DMS153 treated with DMSO at 0.1 percent for 48 hours (cell line): ENCODE data around the gene DAZL.

Source experiments
- DNase-seq: peaks from one replicate; lab custom pipeline; 2025; ENCODE audit not compliant: unreplicated experiment; lab: John Stamatoyannopoulos, UW

DAZL gene

DNA sequence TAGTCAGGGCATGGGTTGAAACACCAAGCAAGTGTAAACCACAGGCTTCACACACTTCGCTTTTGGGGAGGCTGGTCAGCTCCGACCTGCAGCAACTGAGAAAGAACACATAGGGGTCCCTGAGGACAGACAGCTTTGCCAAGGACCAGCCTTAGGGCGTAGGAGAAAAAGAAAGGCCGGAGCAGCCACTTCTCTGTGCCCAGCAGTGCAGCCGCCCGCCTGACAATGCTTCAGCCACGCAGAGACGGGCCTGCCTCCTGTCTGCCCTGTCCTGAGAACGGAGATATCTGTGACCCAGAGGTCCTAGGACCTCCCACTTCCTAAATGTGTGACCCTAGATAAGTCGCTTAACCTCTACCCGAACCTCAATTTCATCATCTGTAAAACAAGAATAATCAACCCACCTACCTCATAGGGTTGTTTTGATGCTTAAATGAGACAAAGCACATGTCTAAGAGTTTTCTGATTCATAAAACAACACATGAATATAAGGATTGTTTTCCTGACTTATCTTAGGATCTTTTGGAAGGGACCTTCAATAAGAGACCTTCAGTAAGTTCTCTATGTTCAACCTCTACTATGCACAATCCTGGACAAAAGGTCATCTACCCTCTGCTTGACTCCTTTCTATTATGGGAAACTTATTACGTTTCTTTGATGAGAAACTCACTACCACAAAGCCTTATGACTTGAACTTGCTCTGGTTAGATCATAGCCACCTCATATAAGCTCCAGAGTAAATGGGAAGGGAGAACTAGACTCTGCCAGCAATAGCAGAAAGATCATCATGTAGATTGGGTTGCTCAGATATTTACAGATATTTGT, 58.8 kb downstream of the DAZL start:
- no peak for DNase-seq

GRCh38 chr3:16545413-16546185, 59.6 kb downstream of the DAZL start:
- no peak for DNase-seq

DNA sequence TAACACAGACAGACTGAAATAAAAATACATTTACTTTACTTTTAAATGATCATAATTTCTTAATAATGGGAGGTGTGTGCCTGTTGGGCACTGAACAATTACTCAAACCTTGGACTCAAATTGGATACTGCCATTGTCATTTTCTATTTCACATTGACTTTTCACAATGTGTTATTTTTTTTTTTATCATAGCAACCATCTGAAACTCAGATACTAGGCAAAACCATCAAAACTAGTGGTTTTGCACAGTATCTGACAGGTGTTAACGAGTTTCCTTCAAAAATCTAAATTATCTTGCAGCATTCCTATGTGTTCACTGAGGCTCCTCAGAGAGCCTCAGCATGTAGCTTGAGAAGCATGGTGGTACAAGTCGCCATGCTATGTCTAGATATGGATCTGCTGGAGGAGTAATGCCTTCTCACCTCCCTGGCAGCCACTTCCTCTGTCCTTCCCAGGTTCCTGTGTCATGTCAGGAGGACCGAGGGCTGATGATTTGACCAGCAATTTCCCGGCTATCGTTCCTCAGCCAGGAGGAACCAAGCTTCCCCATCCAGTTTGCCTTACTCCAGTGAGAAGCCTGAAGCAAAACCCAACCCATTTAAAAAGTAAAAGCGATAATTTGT, 61.9 kb downstream of the DAZL start:
- no peak for DNase-seq

GRCh38 chr3:16538507-16538906, 66.7 kb downstream of the DAZL start:
- DNase-seq = no peak

DNA sequence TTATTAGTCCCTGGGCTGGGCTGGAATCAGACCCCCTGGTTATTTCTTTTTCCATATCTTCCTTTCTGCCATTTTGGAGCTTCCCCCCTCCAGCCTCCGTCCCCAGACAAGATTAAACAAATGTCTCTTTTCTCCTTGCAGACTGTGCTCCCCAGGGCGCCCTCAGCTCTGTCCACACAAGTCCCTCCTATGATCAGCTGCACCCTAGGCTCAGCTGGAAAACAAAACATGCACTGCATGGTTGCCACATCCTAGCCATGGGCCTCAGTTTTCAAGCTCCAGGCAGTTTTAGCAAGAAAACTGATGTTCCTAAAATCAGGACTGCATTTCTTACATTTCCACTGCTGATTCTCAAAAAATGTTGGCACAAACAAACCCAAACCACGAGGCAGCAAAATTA, 68.2 kb downstream of the DAZL start:
- DNase-seq = no peak
